ENCODE measurements around the gene KLHL13.
"Not testable (repeated sequence)": the region's sequence is repeated elsewhere in the genome, so short reads cannot be mapped to it uniquely, and the experiment has no call there.

Gene KLHL13

GRCh38 chrX:118116713-118117550, at the start of gene KLHL13:
Gene KLHL13, minus strand, starts transcription at chrX:118116810. Its CDS starts 88,337 bp downstream, at chrX:118028473.
- no peak for DNase-seq

GRCh38 chrX:118164138-118164537, 47.5 kb upstream of the KLHL13 start:
- no peak for DNase-seq

GRCh38 chrX:118156953-118157608, 40.5 kb upstream of the KLHL13 start:
- DNase-seq, result no peak

GRCh38 chrX:118156254-118156952, 39.8 kb upstream of the KLHL13 start:
- DNase-seq, result no peak

GRCh38 chrX:118153270-118153669, 36.7 kb upstream of the KLHL13 start:
- DNase-seq, result no peak

- DNase-seq, result no peak
Observed at GRCh38 chrX:118152721-118153120, 36.1 kb upstream of the KLHL13 start.

GRCh38 chrX:118148737-118149136, 32.1 kb upstream of the KLHL13 start:
- no peak for DNase-seq

GRCh38 chrX:118147771-118148170, 31.2 kb upstream of the KLHL13 start:
- not testable (repeated sequence) for DNase-seq

GRCh38 chrX:118143578-118143977, 27.0 kb upstream of the KLHL13 start:
- DNase-seq, result no peak

GRCh38 chrX:118131336-118131735, 14.7 kb upstream of the KLHL13 start:
- DNase-seq, result no peak

GRCh38 chrX:118129681-118130080, 13.1 kb upstream of the KLHL13 start:
- DNase-seq, result no peak

GRCh38 chrX:118128724-118129123, 12.1 kb upstream of the KLHL13 start:
- no peak for DNase-seq

- no peak for DNase-seq
Observed at GRCh38 chrX:118126286-118126685, 9.7 kb upstream of the KLHL13 start.

GRCh38 chrX:118124243-118124642, 7.6 kb upstream of the KLHL13 start:
- not testable (repeated sequence) for DNase-seq

GRCh38 chrX:118117741-118118140, 1.1 kb upstream of the KLHL13 start:
- no peak for DNase-seq

- DNase-seq, result no peak
Observed at GRCh38 chrX:118115953-118116712, 477 bp downstream of the KLHL13 start.

- no peak for DNase-seq
Observed at GRCh38 chrX:118114971-118115370, 1.6 kb downstream of the KLHL13 start.

GRCh38 chrX:118109065-118109464, 7.5 kb downstream of the KLHL13 start:
- DNase-seq, result no peak

GRCh38 chrX:118108304-118108703, 8.3 kb downstream of the KLHL13 start:
- DNase-seq, result no peak

GRCh38 chrX:118100091-118100490, 16.5 kb downstream of the KLHL13 start:
- no peak for DNase-seq

GRCh38 chrX:118088084-118088483, 28.5 kb downstream of the KLHL13 start:
- no peak for DNase-seq

GRCh38 chrX:118074196-118074595, 42.4 kb downstream of the KLHL13 start:
- no peak for DNase-seq
